Caco-2 (cell line): Measurements from ENCODE around the gene TSFM. TPM values are rescaled to one million over a fixed set of nuclear protein-coding genes. Genes with fewer than 3 reads are reported as not detected.

ENCODE experiments used
- BruUV-seq: library from RNA; stranded (reverse); fragments of 400-500 nt; replicated peaks from 2 replicates; lab custom pipeline; 2021; lab: Mats Ljungman, UMichigan
- CTCF ChIA-PET: fragments of 300-600 bp; sonication (Branson Sonifier 250); formaldehyde crosslinking; loops from one replicate; lab custom pipeline; 2022; ENCODE audit warnings: antibody characterized with exemption; lab: Charles Lee
- POLR2A ChIA-PET: fragments of 300-600 bp; sonication (Branson Sonifier 250); formaldehyde crosslinking; loops from one replicate; lab custom pipeline; 2022; ENCODE audit warnings: antibody characterized with exemption; lab: Charles Lee
- DNase-seq, 2 experiments: peaks; one replicate each; pipeline versions ENCODE4 v3.0.0 to v3.0.0-alpha.2; 2020 to 2022
- H3K27me3 ChIP-seq: replicated peaks from 2 replicates; pipeline ENCODE4 v1.6.0; 2011; ENCODE audit warnings: low read length; ENCODE audit not compliant: control insufficient read depth, insufficient read depth
- H3K36me3 ChIP-seq: 2 replicates; pipeline ENCODE4 v1.5.1; 2011; ENCODE audit warnings: low read length; ENCODE audit not compliant: control insufficient read depth, insufficient read depth
- H3K4me1 ChIP-seq: fragments of 250-450 bp; sonication (Bioruptor Pico); 2 replicates; pipeline ENCODE4 v1.5.1; 2020; ENCODE audit warnings: mild to moderate bottlenecking
- H3K4me3 ChIP-seq: 2 replicates; pipeline ENCODE4 v1.5.1; 2011; ENCODE audit warnings: low read depth, mild to moderate bottlenecking, control low read depth, low read length
- H3K9me3 ChIP-seq: fragments of 250-450 bp; sonication (Bioruptor Pico); 2 replicates; pipeline ENCODE4 v1.5.1; 2020; ENCODE audit warnings: mild to moderate bottlenecking, moderate library complexity
- H3K27ac Mint-ChIP-seq: one replicate; pipeline ENCODE4 v1.8.0; 2022; ENCODE audit warnings: mixed read lengths; ENCODE audit not compliant: unreplicated experiment
- H3K27me3 Mint-ChIP-seq: one replicate; pipeline ENCODE4 v1.8.0; 2022; ENCODE audit warnings: mixed read lengths; ENCODE audit not compliant: insufficient read depth, unreplicated experiment
- H3K36me3 Mint-ChIP-seq: one replicate; pipeline ENCODE4 v1.8.0; 2022; ENCODE audit warnings: mild to moderate bottlenecking, mixed read lengths; ENCODE audit not compliant: insufficient read depth, unreplicated experiment
- H3K4me1 Mint-ChIP-seq: one replicate; pipeline ENCODE4 v1.8.0; 2022; ENCODE audit warnings: low read depth, mixed read lengths; ENCODE audit not compliant: unreplicated experiment
- H3K4me3 Mint-ChIP-seq: one replicate; pipeline ENCODE4 v1.8.0; 2022; ENCODE audit warnings: mild to moderate bottlenecking, moderate library complexity, mixed read lengths; ENCODE audit not compliant: unreplicated experiment
- H3K9me3 Mint-ChIP-seq: one replicate; pipeline ENCODE4 v1.8.0; 2022; ENCODE audit warnings: mixed read lengths; ENCODE audit not compliant: unreplicated experiment
- intact Hi-C: fragments of 100-400 bp; cut with micrococcal nuclease; formaldehyde crosslinking; loops from one replicate; pipeline ENCODE4 v1.10.0; 2022; ENCODE audit not compliant: unreplicated experiment
- total RNA-seq: library from RNA; stranded (reverse); gene quantifications from 2 replicates; pipeline ENCODE4 v1.2.3, GENCODE V29; 2022
- TF ChIP-seq, protein P1 (sequence below), 2 experiments: fragments of 200-600 bp in 1 of 2; IDR thresholded peaks; 1 replicate in 1 of 2; 2 replicates in 1 of 2; pipeline versions ENCODE4 v1.5.1 to v1.8.0; 2011 to 2022; ENCODE audit warnings: antibody characterized with exemption in 1 of 2, control low read depth in 1 of 2, inconsistent platforms in 1 of 2, low read depth in 1 of 2, low read length in 1 of 2, mild to moderate bottlenecking in 1 of 2, moderate library complexity in 1 of 2; ENCODE audit not compliant: insufficient read depth in 1 of 2, severe bottlenecking in 1 of 2, unreplicated experiment in 1 of 2

The TSFM gene
- total RNA-seq, 1 experiment from 2014 or later = 57.5 TPM

DNA sequence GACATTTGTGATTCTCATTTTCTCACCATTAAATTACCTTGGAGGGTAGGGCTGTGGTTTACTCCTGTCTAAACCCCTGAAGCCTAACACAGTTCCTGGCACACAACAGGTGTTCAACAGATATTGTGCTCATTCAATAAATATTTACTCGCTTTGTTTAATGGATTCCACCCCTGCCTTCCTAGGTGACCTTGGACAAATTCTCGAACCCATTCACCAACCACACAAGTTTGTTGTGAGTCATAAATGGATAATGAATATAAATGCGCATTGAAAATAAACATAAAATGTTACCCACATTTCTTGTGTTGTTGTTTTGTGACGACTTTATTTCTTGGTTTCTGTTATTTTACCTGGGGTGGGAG lies 362 bp upstream of the TSFM start:
- no peaks in the 10 kb centered on the region for H3K27me3 ChIP-seq
- no peak overlapping the region for H3K27ac Mint-ChIP-seq
- H3K9me3 Mint-ChIP-seq = no peaks in the 10 kb centered on the region
- intact Hi-C loops = loop anchor here (1.0 kb wide), 1 partner anchor 10 kb away; the partner anchor contains the start of genes EEF1AKMT3 and METTL1
- BruUV-seq = no TSS peak
- DNase-seq = no peak
- H3K4me3 Mint-ChIP-seq = peak overlapping the region; percentile 92
- TF ChIP-seq, protein P1, sequence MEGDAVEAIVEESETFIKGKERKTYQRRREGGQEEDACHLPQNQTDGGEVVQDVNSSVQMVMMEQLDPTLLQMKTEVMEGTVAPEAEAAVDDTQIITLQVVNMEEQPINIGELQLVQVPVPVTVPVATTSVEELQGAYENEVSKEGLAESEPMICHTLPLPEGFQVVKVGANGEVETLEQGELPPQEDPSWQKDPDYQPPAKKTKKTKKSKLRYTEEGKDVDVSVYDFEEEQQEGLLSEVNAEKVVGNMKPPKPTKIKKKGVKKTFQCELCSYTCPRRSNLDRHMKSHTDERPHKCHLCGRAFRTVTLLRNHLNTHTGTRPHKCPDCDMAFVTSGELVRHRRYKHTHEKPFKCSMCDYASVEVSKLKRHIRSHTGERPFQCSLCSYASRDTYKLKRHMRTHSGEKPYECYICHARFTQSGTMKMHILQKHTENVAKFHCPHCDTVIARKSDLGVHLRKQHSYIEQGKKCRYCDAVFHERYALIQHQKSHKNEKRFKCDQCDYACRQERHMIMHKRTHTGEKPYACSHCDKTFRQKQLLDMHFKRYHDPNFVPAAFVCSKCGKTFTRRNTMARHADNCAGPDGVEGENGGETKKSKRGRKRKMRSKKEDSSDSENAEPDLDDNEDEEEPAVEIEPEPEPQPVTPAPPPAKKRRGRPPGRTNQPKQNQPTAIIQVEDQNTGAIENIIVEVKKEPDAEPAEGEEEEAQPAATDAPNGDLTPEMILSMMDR (IDR thresholded peaks at IDR 0.05; ENCODE audit: insufficient read depth in 1 of 2, low read depth in 1 of 2, low read length in 1 of 2, severe bottlenecking in 1 of 2, unreplicated experiment in 1 of 2) = no peak
- peaks cover 15% of the 10 kb centered on the region for H3K36me3 Mint-ChIP-seq
- H3K4me1 Mint-ChIP-seq = no peaks in the 10 kb centered on the region
- peaks cover 2% of the 10 kb centered on the region; the same call in 1 of the 2 replicates for H3K36me3 ChIP-seq
- H3K4me1 ChIP-seq = no peaks in the 10 kb centered on the region
- H3K4me3 ChIP-seq = peak overlapping the region; percentile 99
- CTCF ChIA-PET = no interaction called here
- H3K27me3 Mint-ChIP-seq = no peaks in the 10 kb centered on the region
- no peaks in the 10 kb centered on the region for H3K9me3 ChIP-seq
- POLR2A ChIA-PET = no interaction called here

DNA sequence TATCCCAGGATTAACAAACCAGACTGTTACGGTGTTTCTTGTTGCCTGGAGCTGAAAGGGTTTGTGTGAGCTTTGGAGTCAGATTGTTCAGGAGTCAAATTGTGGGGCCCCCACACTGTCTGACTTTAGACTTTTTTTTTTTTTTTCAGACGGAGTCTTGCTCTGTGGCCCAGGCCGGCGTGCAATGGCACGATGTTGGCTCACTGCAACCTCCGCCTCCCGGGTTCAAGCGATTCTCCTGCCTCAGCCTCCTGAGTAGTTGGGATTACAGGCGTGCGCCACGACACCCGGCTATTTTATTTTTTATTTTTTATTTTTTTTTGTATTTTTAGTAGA lies 847 bp downstream of the TSFM start:
- DNase-seq = no peak
- ChIA-PET CTCF (interaction anchor here (0.6 to 1.0 kb wide), 6 partner anchors 9 to 81 kb away, joined by 3 to 4 read pairs (median 4); partner anchors contain the start of genes EEF1AKMT3 and METTL1), POLR2A (interaction anchor here (1.0 kb wide), 1 partner anchor 11 kb away, joined by 7 read pairs; the partner anchor contains the start of genes EEF1AKMT3 and METTL1)
- Mint-ChIP-seq H3K27me3 (no peaks in the 10 kb centered on the region), H3K36me3 (peaks cover 27% of the 10 kb centered on the region), H3K27ac (no peak overlapping the region), H3K4me1 (no peaks in the 10 kb centered on the region), H3K4me3 (peak overlapping the region; percentile 92), H3K9me3 (no peaks in the 10 kb centered on the region)
- H3K36me3 ChIP-seq = peaks cover 2% of the 10 kb centered on the region; the same call in 1 of the 2 replicates
- intact Hi-C loops = no loop called here
- H3K4me3 ChIP-seq = peak overlapping the region; percentile 99
- BruUV-seq = no TSS peak
- no peaks in the 10 kb centered on the region for H3K4me1 ChIP-seq
- H3K9me3 ChIP-seq = no peaks in the 10 kb centered on the region
- no peaks in the 10 kb centered on the region for H3K27me3 ChIP-seq
- TF ChIP-seq, protein P1 (IDR thresholded peaks at IDR 0.05; ENCODE audit: insufficient read depth in 1 of 2, low read depth in 1 of 2, low read length in 1 of 2, severe bottlenecking in 1 of 2, unreplicated experiment in 1 of 2) = no peak

DNA sequence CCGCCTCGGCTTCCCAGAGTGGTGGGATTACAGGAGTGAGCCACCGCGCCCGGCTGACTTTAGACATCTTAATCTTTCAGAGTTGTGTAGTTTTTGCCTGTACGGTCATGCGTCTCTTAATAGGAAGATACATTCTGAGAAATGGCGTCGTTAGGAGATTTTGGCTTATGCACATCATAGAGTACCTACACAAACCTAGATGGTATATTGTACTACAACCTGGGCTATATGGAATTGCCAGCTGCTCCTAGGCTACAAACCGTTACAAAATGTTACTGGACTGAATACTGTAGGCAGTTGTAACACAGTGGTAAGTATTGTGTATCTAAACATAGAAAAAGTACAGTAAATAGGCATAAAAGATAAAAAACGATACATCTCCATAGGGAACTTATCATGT lies 1.3 kb downstream of the TSFM start:
- no peaks in the 10 kb centered on the region for H3K4me1 ChIP-seq
- Mint-ChIP-seq H3K36me3 (peaks cover 32% of the 10 kb centered on the region), H3K4me3 (peak overlapping the region; percentile 92), H3K27me3 (no peaks in the 10 kb centered on the region), H3K4me1 (no peaks in the 10 kb centered on the region), H3K27ac (no peak overlapping the region), H3K9me3 (no peaks in the 10 kb centered on the region)
- no peak overlapping the region for H3K4me3 ChIP-seq
- TF ChIP-seq, protein P1 (IDR thresholded peaks at IDR 0.05; ENCODE audit: insufficient read depth in 1 of 2, low read depth in 1 of 2, low read length in 1 of 2, severe bottlenecking in 1 of 2, unreplicated experiment in 1 of 2) = no peak
- intact Hi-C loops = no loop called here
- DNase-seq = no peak
- peaks cover 2% of the 10 kb centered on the region; the same call in 1 of the 2 replicates for H3K36me3 ChIP-seq
- no peaks in the 10 kb centered on the region for H3K27me3 ChIP-seq
- ChIA-PET POLR2A (no interaction called here), CTCF (no interaction called here)
- H3K9me3 ChIP-seq = no peaks in the 10 kb centered on the region
- BruUV-seq = TSS peak; percentile 55
